Measurements from ENCODE around the gene COL20A1. TPM values are rescaled to one million over a fixed set of nuclear protein-coding genes. Genes with fewer than 3 reads are reported as not detected.

The COL20A1 gene
- total and polyA plus RNA-seq, 2 of the 13 experiments (the other 11 are each of a cell fraction or from before 2014, with no cell fraction given): not detected

DNA sequence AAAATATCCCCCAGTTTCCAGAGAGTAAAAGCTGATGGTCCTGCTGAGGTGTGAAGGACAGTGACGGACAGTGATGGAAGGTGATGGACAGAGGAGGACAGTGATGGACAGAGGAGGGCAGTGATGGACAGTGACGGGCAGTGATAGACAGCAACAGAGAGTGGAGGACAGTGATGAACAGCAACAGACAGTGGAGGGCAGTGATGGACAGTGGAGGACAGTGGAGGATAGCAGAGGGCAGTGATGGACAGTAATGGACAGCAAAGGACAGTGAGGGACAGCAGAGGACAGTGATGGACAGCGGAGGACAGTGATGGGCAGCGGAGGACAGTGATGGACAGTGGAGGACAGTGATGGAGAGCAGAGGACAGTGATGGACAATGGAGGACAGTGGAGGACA lies 36.0 kb upstream of the COL20A1 start:
- TF ChIP-seq ZNF253 (CRISPR knock-in tag; IDR thresholded peaks at IDR 0.05; ENCODE audit: borderline replicate concordance) (no peak), HHEX (CRISPR knock-in tag; IDR thresholded peaks at IDR 0.05) (no peak), FOXA1 (IDR thresholded peaks at IDR 0.05) (0 out of 2 replicates have a peak, but pooled peaks have one; percentile 35), FOXA1 (CRISPR knock-in tag; IDR thresholded peaks at IDR 0.05) (no peak), ZBTB1 (CRISPR knock-in tag; IDR thresholded peaks at IDR 0.05; ENCODE audit: borderline replicate concordance) (no peak), NBN (conservative IDR thresholded peaks at IDR 0.05) (0 out of 2 replicates have a peak, but pooled peaks have one; percentile 27), ARNT (IDR thresholded peaks at IDR 0.05) (no peak), JUNB (CRISPR knock-in tag; IDR thresholded peaks at IDR 0.05; ENCODE audit: borderline replicate concordance) (peak; percentile 33; the same call in 1 of the 2 replicates), RAD51 (IDR thresholded peaks at IDR 0.05; ENCODE audit: borderline replicate concordance) (0 out of 2 replicates have a peak, but pooled peaks have one; percentile 8), ZNF282 (IDR thresholded peaks at IDR 0.05; ENCODE audit: partially characterized antibody) (peak; percentile 93)
- TF ChIP-seq, protein P1, sequence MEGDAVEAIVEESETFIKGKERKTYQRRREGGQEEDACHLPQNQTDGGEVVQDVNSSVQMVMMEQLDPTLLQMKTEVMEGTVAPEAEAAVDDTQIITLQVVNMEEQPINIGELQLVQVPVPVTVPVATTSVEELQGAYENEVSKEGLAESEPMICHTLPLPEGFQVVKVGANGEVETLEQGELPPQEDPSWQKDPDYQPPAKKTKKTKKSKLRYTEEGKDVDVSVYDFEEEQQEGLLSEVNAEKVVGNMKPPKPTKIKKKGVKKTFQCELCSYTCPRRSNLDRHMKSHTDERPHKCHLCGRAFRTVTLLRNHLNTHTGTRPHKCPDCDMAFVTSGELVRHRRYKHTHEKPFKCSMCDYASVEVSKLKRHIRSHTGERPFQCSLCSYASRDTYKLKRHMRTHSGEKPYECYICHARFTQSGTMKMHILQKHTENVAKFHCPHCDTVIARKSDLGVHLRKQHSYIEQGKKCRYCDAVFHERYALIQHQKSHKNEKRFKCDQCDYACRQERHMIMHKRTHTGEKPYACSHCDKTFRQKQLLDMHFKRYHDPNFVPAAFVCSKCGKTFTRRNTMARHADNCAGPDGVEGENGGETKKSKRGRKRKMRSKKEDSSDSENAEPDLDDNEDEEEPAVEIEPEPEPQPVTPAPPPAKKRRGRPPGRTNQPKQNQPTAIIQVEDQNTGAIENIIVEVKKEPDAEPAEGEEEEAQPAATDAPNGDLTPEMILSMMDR (CRISPR knock-in tag; IDR thresholded peaks at IDR 0.05): 0 out of 2 replicates have a peak, but pooled peaks have one; percentile 5
- TF ChIP-seq, protein P2, sequence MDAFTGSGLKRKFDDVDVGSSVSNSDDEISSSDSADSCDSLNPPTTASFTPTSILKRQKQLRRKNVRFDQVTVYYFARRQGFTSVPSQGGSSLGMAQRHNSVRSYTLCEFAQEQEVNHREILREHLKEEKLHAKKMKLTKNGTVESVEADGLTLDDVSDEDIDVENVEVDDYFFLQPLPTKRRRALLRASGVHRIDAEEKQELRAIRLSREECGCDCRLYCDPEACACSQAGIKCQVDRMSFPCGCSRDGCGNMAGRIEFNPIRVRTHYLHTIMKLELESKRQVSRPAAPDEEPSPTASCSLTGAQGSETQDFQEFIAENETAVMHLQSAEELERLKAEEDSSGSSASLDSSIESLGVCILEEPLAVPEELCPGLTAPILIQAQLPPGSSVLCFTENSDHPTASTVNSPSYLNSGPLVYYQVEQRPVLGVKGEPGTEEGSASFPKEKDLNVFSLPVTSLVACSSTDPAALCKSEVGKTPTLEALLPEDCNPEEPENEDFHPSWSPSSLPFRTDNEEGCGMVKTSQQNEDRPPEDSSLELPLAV (CRISPR knock-in tag; conservative IDR thresholded peaks at IDR 0.05; ENCODE audit: low read depth): 0 out of 2 replicates have a peak, but pooled peaks have one; percentile 29
- TF ChIP-seq, protein P3, sequence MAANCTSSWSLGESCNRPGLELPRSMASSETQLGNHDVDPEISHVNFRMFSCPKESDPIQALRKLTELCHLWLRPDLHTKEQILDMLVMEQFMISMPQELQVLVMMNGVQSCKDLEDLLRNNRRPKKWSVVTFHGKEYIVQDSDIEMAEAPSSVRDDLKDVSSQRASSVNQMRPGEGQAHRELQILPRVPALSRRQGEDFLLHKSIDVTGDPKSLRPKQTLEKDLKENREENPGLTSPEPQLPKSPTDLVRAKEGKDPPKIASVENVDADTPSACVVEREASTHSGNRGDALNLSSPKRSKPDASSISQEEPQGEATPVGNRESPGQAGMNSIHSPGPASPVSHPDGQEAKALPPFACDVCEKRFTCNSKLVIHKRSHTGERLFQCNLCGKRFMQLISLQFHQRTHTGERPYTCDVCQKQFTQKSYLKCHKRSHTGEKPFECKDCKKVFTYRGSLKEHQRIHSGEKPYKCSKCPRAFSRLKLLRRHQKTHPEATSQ (CRISPR knock-in tag; IDR thresholded peaks at IDR 0.05; ENCODE audit: borderline replicate concordance): no peak
- TF ChIP-seq, protein P4, sequence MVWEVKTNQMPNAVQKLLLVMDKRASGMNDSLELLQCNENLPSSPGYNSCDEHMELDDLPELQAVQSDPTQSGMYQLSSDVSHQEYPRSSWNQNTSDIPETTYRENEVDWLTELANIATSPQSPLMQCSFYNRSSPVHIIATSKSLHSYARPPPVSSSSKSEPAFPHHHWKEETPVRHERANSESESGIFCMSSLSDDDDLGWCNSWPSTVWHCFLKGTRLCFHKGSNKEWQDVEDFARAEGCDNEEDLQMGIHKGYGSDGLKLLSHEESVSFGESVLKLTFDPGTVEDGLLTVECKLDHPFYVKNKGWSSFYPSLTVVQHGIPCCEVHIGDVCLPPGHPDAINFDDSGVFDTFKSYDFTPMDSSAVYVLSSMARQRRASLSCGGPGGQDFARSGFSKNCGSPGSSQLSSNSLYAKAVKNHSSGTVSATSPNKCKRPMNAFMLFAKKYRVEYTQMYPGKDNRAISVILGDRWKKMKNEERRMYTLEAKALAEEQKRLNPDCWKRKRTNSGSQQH (CRISPR knock-in tag; IDR thresholded peaks at IDR 0.05; ENCODE audit: low read depth): no peak
- TF ChIP-seq, protein P5, sequence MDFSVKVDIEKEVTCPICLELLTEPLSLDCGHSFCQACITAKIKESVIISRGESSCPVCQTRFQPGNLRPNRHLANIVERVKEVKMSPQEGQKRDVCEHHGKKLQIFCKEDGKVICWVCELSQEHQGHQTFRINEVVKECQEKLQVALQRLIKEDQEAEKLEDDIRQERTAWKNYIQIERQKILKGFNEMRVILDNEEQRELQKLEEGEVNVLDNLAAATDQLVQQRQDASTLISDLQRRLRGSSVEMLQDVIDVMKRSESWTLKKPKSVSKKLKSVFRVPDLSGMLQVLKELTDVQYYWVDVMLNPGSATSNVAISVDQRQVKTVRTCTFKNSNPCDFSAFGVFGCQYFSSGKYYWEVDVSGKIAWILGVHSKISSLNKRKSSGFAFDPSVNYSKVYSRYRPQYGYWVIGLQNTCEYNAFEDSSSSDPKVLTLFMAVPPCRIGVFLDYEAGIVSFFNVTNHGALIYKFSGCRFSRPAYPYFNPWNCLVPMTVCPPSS (IDR thresholded peaks at IDR 0.05): 0 out of 2 replicates have a peak, but pooled peaks have one; percentile 42
- peaks cover 41 to 90% of the 10 kb centered on the region in 2 experiments for H3K27me3 ChIP-seq (ENCODE audit: control insufficient read depth in 1 of 2, insufficient read depth in 2 of 2, low read length in 2 of 2)
- no peaks in the 10 kb centered on the region for H3K9me3 ChIP-seq (ENCODE audit: low read length)
- H3K79me2 ChIP-seq (ENCODE audit: insufficient read depth, low read length): no peaks in the 10 kb centered on the region
- H3K36me3 ChIP-seq (replicated peaks in 1 of 2; ENCODE audit: control insufficient read depth in 1 of 2, insufficient read depth in 2 of 2, low read length in 2 of 2): no peaks in the 10 kb centered on the region
- DNase-seq (ENCODE audit: low spot score): no peak
- ATAC-seq: no peak
- no peak for FAIRE-seq
- H4K20me1 ChIP-seq (ENCODE audit: insufficient read depth, low read length): peaks cover 5% of the 10 kb centered on the region; the same call in 1 of the 2 replicates
- H2AFZ ChIP-seq (ENCODE audit: low read length): no peak overlapping the region
- no TSS peak for BruUV-seq (replicated peaks)
- intact Hi-C loops (cut with micrococcal nuclease; ENCODE audit: unreplicated experiment) (no loop called here), in situ Hi-C loops (cut with HindIII; ENCODE audit: extremely low pct_ligation_motif_present, low pct_unique_long_range_greater_than_20kb) (no loop called here)
- ChIA-PET POLR2A (no interaction called here), CTCF (ENCODE audit: low intra/inter-chr PET ratio, low total read pairs) (interaction anchor here (0.7 kb wide), 1 partner anchor 68 kb away, joined by 3 read pairs; no protein-coding TSS in a partner anchor)
- no peak overlapping the region for H3K9ac ChIP-seq (ENCODE audit: insufficient read depth, low read depth, low read length)
- no peak overlapping the region for H3K4me2 ChIP-seq (ENCODE audit: low read depth, low read length)
- H3K4me1 ChIP-seq (ENCODE audit: insufficient read depth, low read length): peaks cover 38% of the 10 kb centered on the region
- WGBS (ENCODE audit: low lambda C conversion rate): 68% methylated on average over 4 of the region's 4 CpGs
- no peak overlapping the region for H3K4me3 ChIP-seq (replicated peaks in 1 of 3; ENCODE audit: insufficient read depth in 1 of 3, low read depth in 2 of 3, low read length in 3 of 3)
- H3K27ac ChIP-seq (ENCODE audit: extremely low read length, insufficient read depth, low read length): no peak overlapping the region
